Upper lobe of right lung (tissue), 1 donor: Measurements from ENCODE around the gene CST7. TPM values are rescaled to one million over a fixed set of nuclear protein-coding genes. Genes with fewer than 3 reads are reported as not detected.
"Not testable (repeated sequence)": the region's sequence is repeated elsewhere in the genome, so short reads cannot be mapped to it uniquely, and the experiment has no call there.

Experiments used
- ATAC-seq: fragments of 200-7000 bp; cut with Tn5 transposase; one replicate; pipeline ENCODE4 v1.9.1; 2020; ENCODE audit warnings: mild to moderate bottlenecking, moderate library complexity
- DNase-seq: peaks from one replicate; pipeline ENCODE4 v3.0.0-alpha.2; 2020
- H3K27ac ChIP-seq: fragments of 200-600 bp; one replicate; pipeline ENCODE4 v1.8.0; 2022
- H3K27me3 ChIP-seq: fragments of 200-600 bp; one replicate; pipeline ENCODE4 v1.8.0; 2022; ENCODE audit warnings: mild to moderate bottlenecking
- H3K36me3 ChIP-seq: fragments of 200-600 bp; one replicate; pipeline ENCODE4 v1.8.0; 2022
- H3K4me1 ChIP-seq: fragments of 200-600 bp; one replicate; pipeline ENCODE4 v1.8.0; 2022
- H3K4me3 ChIP-seq: fragments of 200-600 bp; one replicate; pipeline ENCODE4 v1.8.0; 2022; ENCODE audit warnings: mild to moderate bottlenecking
- H3K9me3 ChIP-seq: fragments of 200-600 bp; one replicate; pipeline ENCODE4 v1.8.0; 2022
- intact Hi-C: fragments of 100-400 bp; cut with DNase I; formaldehyde crosslinking; loops from one replicate; pipeline ENCODE4 v1.11.0; 2022
- total RNA-seq: library from RNA; stranded (reverse); fragmentation: NEBNext Ultra II Directional; extraction: Animal tissue kit (Norgen Biotek cat#: 25700); gene quantifications from one replicate; pipeline ENCODE4 v1.2.1, GENCODE V29; 2021
- TF ChIP-seq, protein P1 (sequence below): fragments of 200-600 bp; IDR thresholded peaks from one replicate; pipeline ENCODE4 v1.8.0; 2022; ENCODE audit warnings: antibody characterized with exemption
- donor health status: DM: no; HTN: yes; CAD: no; lungs with severe emphysema.

The CST7 gene
- total RNA-seq, 1 donor from 2014 or later = 9.6 TPM

DNA sequence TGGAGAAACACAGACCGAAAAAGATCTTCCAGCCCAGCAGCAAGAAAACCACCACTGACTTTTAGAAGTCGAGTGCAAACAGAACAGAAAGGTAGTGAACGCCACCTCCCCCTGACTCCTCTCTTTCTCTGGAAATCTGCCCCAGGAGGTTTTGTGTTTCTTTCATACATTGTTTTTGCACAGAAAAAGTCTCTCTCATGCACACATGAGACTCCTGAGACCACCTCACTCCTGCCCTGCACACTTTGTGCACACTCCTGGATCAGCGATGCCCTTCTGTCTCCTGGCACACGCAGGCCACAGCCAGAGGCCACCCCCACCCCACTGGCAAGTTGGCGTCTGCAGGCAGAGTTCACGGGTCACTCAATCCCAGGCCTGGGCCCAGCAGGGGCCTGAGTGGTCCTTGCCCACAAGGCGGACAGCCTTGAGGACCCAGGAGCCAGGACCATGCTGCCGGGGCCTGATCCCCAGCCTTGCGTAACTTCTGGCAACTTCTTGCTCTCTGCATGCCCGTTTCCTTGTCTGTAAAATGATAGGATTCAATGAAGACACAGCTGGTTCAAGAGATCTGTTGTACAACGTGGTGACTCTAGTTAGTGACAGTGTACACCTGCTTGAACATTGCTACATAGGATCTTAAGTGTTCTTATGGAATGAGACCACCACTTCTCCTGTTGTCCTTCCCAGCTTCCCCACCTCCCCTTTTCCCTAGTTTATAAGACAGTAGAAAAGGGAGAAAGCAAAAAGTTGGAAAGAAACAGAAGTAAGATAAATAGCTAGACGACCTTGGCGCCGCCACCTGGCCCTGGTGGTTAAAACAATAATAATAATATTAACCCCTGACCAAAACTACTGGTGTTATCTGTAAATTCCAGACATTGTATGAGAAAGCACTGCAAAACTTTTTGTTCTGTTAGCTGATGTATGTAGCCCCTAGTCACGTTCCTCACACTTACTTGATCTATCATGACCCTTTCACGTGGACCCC, 30.2 kb upstream of the CST7 start:
- Histone ChIP-seq H3K9me3 (no peaks in the 10 kb centered on the region), H3K36me3 (no peaks in the 10 kb centered on the region), H3K27me3 (no peaks in the 10 kb centered on the region), H3K4me3 (no peak overlapping the region), H3K4me1 (no peaks in the 10 kb centered on the region), H3K27ac (no peak overlapping the region)
- TF ChIP-seq, protein P1, sequence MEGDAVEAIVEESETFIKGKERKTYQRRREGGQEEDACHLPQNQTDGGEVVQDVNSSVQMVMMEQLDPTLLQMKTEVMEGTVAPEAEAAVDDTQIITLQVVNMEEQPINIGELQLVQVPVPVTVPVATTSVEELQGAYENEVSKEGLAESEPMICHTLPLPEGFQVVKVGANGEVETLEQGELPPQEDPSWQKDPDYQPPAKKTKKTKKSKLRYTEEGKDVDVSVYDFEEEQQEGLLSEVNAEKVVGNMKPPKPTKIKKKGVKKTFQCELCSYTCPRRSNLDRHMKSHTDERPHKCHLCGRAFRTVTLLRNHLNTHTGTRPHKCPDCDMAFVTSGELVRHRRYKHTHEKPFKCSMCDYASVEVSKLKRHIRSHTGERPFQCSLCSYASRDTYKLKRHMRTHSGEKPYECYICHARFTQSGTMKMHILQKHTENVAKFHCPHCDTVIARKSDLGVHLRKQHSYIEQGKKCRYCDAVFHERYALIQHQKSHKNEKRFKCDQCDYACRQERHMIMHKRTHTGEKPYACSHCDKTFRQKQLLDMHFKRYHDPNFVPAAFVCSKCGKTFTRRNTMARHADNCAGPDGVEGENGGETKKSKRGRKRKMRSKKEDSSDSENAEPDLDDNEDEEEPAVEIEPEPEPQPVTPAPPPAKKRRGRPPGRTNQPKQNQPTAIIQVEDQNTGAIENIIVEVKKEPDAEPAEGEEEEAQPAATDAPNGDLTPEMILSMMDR = no peak
- DNase-seq (peak; percentile 57), ATAC-seq (no peak)
- intact Hi-C loops = no loop called here

DNA sequence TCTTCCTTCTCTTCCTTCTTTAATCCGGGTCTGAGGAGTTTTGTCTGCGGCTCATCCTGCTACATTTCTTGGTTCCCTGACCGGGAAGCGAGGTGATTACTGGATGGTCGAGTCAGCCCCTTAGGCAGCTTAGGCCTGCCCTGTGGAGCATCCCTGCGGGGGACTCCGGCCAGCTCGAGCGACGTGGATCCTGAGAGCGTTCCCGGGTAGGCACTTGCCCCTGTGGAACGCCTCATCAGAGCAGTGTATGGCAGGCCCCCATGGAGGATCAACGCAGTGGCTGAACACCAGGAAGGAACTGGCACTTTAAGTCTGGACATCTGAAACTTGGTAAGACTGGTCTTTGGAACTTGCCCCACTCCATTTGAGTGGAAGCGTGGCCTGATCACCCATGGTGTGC, 29.4 kb upstream of the CST7 start:
- H3K4me3 ChIP-seq, H3K36me3 ChIP-seq, ATAC-seq, H3K27me3 ChIP-seq, H3K4me1 ChIP-seq, H3K27ac ChIP-seq, H3K9me3 ChIP-seq, intact Hi-C loops, DNase-seq: not testable (repeated sequence)

DNA sequence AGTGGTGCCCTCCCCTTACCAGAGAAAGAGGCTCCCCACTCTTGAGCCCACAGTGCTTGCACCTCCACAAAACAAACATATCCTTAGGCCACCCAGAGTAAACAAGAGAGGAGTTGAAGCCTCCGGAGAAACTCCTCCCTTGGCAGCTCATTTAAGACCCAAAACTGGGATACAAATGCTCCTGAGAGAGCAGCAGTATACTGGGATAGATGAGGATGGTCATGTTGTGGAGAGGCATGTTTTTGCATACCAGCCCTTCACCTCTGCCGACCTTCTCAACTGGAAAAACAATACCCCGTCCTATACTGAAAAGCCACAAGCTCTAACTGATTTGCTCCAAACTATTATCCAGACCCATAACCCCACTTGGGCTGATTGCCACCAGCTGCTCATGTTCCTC, 28.4 kb upstream of the CST7 start:
- H3K27me3 ChIP-seq, DNase-seq, ATAC-seq, H3K4me3 ChIP-seq, H3K36me3 ChIP-seq, H3K4me1 ChIP-seq, intact Hi-C loops, H3K9me3 ChIP-seq, H3K27ac ChIP-seq: not testable (repeated sequence)

DNA sequence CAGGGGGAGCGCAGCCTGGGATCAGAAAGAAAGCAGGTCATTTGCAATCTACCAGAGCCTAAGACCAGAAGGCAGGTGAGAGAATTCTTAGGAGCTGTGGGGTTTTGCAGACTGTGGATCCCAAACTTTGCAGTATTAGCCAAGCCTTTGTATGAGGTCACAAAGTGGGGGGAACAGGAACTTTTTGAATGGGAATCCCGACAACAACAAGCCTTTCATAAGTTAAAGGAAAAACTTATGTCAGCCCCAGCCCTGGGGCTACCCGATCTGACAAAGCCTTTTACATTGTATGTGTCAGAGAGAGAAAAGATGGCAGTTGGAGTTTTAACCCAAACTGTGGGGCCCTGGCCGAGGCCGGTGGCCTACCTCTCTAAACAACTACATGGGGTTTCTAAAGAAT, 19.8 kb upstream of the CST7 start:
- H3K27ac ChIP-seq = peak overlapping the region; percentile 87
- H3K27me3 ChIP-seq, H3K36me3 ChIP-seq, H3K9me3 ChIP-seq, DNase-seq, ATAC-seq, intact Hi-C loops, H3K4me3 ChIP-seq, H3K4me1 ChIP-seq: not testable (repeated sequence)

DNA sequence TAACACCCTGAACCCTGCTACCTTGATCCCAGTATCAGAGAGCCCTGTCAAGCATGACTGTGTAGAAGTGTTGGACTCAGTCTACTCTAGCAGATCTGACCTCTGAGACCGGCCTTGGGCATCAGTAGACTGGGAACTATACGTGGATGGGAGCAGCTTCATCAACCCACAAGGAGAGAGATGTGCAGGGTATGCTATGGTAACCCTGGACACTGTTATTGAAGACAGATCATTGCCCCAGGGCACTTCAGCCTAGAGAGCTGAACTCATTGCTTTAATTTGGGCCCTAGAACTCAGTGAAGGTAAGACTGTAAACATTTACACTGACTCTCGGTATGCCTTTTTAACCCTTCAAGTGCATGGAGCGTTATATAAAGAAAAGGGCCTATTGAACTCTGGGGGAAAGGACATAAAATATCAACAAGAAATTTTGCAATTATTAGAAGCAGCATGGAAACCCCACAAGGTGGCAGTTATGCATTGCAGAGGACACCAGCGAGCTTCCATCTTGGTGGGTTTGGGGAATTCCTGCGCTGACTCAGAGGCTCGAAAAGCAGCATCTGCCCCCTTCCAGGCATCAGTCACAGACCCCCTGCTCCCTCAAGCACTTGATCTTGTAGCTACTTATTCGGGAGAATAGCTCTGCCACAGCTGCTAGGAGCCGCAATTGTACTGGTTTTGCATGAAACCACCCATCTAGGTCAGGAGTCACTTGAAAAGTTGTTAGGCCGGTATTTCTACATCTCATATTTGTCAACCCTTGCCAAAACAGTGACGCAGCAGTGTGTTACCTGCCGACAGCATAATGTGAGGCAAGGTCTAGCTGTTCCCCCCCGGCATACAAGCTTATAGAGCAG, 19.0 kb upstream of the CST7 start:
- Histone ChIP-seq H3K4me3 (peak overlapping the region; percentile 40), H3K27ac (peak overlapping the region; percentile 87)
- DNase-seq (peak; percentile 66), ATAC-seq (peak; percentile 73)
- TF ChIP-seq, protein P1 = peak; percentile 12
- H3K36me3 ChIP-seq, H3K4me1 ChIP-seq, H3K27me3 ChIP-seq, H3K9me3 ChIP-seq, intact Hi-C loops: not testable (repeated sequence)

DNA sequence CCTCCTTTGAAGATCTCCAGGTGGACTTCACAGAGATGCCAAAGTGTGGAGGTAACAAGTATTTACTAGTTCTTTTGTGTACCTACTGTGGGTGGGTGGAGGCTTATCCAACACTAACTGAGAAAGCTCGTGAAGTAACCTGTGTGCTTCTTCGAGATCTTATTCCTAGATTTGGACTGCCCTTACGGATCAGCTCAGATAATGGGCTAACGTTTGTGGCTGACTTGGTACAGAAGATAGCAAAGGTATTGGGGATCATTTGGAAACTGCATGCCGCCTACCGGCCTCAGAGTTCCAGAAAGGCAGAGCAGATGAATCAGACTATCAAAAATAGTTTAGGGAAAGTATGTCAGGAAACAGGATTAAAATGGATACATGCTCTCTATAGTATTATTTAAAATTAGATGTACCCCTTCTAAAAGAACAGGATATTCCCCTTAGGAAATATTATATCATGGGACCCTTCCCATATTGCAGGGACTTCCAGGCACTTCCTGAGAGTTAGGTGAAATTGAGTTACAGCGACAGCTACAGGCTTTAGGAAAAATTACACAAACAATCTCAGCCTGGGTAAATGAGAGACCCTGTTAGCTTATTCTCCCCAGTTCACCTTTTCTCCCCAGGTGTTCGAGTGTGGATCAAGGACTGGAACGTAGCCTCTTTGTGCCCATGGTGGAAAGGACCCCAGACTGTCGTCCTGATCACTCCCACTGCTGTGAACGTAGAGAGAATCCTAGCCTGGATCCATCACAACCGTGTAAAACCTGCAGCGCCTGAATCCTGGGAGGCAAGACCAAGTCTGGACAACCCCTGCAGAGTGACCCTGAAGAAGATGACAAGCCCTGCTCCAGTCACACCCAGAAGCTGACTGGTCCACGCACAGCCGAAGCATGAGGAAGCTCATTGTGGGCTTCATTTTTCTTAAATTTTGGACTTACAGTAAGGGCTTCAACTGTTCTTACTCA, 18.1 kb upstream of the CST7 start:
- intact Hi-C loops = not testable (repeated sequence)

DNA sequence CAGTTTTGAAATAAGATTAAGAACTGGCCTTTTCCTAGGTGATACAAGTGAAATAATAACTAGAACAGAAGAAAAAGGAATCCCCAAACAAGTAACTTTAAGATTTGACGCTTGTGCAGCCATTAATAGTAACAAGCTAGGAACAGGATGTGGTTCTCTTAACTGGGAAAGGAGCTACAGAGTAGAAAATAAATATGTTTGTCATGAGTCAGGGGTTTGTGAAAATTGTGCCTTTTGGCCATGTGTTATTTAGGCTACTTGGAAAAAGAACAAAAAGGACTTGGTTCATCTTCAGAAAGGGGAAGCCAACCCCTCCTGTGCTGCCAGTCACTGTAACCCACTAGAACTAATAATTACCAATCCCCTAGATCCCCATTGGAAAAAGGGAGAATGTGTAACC, 17.2 kb upstream of the CST7 start:
- DNase-seq, H3K36me3 ChIP-seq, H3K27ac ChIP-seq, H3K27me3 ChIP-seq, intact Hi-C loops, ATAC-seq, H3K4me1 ChIP-seq, H3K9me3 ChIP-seq: not testable (repeated sequence)
- peak overlapping the region; percentile 40 for H3K4me3 ChIP-seq

More for the DNA sequence above, 18.1 kb upstream of the CST7 start:
- Histone ChIP-seq H3K27ac (peak overlapping the region; percentile 87), H3K4me3 (peak overlapping the region; percentile 40)
- H3K36me3 ChIP-seq, H3K27me3 ChIP-seq, H3K9me3 ChIP-seq, H3K4me1 ChIP-seq, ATAC-seq: not testable (repeated sequence)
- peak; percentile 23 for DNase-seq
- TF ChIP-seq, protein P1 = peak; percentile 52
